NCI-H460 (cell line): Measurements from ENCODE around the gene CDH4. TPM values are rescaled to one million over a fixed set of nuclear protein-coding genes. Genes with fewer than 3 reads are reported as not detected.
A peak's percentile ranks its signal among the peaks of the same experiment; 100 is the strongest.

Source experiments
- DNase-seq: peaks from one replicate; pipeline ENCODE4 v3.0.0-alpha.2; 2016; ENCODE audit warnings: low read depth; ENCODE audit errors: extremely low read depth
- total RNA-seq: library from RNA; depleted of rRNA; stranded (reverse); fragments of >200 nt; shearing (Covaris generic); gene quantifications from 2 replicates; pipeline ENCODE4 v1.2.3, GENCODE V29; 2014

CDH4 gene
- total RNA-seq, 1 experiment from 2014 or later: not detected

DNA sequence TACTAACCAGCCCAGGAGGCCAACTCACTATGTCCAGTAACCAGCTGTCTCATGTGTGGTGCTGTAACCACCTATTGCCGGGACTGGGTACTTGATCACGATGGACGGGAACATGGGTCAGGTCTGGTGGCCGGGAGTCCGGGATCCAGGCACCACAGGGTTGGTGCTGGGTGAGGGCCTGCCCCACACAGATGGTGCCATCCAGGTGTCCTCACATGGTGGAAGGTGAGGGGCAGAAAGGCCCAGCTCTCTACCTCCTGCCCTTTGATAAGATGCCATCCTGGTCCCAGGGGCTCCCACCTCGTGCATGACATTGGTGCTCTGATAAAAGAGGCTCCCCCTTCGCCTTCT lies 697.3 kb downstream of the CDH4 start:
- no peak for DNase-seq

- no peak for DNase-seq
Measured at GRCh38 chr20:61949714-61950640, 697.9 kb downstream of the CDH4 start.

- no peak for DNase-seq
Measured at GRCh38 chr20:61950641-61951071, 698.6 kb downstream of the CDH4 start.

GRCh38 chr20:61951695-61952533 lies 699.9 kb downstream of the CDH4 start:
- no peak for DNase-seq

- DNase-seq: no peak
Measured at GRCh38 chr20:61953037-61954021, 701.3 kb downstream of the CDH4 start.

DNA sequence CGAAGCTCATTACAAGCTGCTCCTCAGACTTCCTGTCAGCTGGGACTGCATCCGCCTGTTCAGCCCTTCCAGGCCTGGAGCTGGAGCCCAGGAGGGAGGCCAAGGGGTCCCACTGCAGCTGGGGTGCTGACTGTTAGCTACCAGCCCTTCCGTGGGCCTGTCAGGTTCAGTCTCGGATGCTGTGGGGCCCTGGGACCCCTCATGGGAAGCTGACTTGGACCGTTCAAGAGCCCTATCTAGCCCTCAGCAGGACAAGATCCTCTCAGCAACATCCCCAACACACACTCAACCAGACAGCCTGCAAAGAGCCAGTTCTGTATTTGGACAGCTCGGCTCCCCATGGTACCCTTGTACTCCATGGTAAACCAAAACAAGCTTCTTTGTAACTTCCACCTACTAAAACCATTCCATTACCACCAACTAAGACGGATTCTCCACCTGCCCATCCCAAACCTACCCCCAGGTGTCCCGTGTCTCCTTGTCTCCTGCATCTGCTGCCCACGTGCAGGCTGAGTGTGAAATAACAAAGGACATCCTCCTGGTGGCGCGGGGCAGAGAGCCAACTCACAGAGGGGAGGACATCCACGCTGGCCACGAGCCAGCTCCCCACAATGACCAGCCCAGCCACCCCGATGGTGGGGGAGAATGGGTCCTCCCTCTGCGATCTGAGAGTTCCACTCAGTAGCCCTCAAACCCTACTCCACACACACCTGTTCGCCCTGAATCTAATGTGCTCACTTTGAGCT lies 702.4 kb downstream of the CDH4 start:
- DNase-seq: no peak

- no peak for DNase-seq
Measured at GRCh38 chr20:61955668-61956395, 703.8 kb downstream of the CDH4 start.

- DNase-seq: no peak
Measured at GRCh38 chr20:61956396-61957342, 704.6 kb downstream of the CDH4 start.

DNA sequence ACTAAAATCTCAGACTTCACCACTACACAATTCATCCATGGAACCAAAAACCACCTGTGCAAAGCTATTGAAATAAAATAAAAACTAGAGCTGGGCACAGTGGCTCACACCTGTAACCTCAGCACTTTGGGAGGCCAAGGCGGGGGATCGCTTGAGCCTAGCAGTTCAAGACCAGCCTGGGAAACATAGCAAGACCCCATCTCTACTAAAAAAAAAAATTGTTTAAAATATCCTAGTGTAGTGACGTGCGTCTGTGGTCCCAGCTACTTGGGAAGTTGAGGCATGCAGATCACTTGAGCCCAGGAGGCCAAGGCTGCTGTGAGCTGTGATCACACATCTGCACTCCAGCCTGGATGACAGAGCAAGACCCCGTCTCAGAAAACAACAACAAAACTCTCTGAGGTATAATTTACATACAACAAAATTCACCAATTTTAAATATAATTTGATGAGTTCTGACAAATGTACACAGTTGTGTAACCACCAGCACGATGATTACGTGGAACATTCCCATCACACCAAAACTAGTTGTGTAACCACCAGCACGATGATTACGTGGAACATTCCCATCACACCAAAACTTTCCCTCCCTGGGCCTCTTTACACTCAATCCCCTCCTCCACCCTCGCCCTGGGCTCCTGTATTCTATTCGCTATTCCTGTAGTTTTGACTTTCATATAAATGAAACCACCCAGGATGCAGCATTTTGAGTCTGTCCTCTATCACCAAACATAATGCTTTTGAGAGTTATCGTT lies 706.1 kb downstream of the CDH4 start:
- DNase-seq: no peak

- peak; percentile 13 for DNase-seq
Measured at GRCh38 chr20:61958773-61959700, 707.0 kb downstream of the CDH4 start.

GRCh38 chr20:61960836-61961235 lies 708.8 kb downstream of the CDH4 start:
- DNase-seq: no peak

DNA sequence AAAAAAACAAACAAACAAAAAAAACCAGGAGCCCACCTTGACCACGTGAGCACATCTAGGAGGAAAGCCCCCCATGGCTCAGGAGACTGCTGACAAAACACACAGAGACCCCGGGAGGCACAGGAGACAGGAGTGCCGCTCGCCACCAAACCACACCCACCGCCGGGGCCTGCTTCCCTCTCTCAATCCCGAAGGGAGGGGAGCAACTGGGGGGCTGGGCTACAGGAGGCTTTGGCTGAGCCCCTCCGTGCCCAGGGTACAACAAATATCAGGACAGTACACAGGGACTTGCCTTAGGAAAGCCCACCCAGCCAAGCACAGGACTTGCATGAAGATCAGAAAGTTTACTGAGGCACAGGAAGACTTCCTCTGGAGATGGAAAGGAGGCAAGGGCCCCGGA lies 711.1 kb downstream of the CDH4 start:
- no peak for DNase-seq

DNA sequence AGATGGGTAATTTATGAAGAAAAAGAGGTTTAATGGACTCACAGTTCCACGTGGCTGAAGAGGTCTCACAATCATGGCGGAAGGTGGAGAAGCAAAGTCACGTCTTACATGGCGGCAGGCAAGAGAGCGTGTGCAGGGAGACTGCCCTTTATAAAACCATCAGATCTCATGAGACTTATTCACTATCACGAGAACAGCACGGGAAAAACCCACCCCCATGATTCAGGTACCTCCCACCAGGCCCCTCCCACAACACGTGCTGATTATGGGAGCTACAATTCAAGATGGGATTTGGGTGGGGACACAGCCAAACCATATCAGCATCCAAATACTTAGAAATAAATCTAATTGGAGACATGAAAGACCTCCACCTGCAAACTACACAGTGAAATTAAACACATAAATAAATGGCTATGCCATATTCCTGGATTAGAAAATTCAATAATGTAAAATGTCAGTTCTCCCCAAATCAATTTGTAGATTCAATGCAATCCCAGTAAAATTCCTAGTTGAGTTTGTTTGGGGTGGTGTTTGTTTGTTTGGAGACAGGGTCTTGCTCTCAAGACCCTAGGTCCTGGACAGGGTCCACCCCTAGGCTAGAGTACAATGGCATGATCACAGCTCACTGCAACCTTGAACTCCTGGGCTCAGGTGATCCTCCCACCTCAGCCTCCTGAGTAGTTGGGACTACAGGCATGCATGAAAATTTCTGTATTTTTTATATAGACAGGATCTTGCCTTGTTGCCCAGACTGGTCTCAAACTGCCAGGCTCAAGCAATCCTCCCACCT lies 712.0 kb downstream of the CDH4 start:
- no peak for DNase-seq

DNA sequence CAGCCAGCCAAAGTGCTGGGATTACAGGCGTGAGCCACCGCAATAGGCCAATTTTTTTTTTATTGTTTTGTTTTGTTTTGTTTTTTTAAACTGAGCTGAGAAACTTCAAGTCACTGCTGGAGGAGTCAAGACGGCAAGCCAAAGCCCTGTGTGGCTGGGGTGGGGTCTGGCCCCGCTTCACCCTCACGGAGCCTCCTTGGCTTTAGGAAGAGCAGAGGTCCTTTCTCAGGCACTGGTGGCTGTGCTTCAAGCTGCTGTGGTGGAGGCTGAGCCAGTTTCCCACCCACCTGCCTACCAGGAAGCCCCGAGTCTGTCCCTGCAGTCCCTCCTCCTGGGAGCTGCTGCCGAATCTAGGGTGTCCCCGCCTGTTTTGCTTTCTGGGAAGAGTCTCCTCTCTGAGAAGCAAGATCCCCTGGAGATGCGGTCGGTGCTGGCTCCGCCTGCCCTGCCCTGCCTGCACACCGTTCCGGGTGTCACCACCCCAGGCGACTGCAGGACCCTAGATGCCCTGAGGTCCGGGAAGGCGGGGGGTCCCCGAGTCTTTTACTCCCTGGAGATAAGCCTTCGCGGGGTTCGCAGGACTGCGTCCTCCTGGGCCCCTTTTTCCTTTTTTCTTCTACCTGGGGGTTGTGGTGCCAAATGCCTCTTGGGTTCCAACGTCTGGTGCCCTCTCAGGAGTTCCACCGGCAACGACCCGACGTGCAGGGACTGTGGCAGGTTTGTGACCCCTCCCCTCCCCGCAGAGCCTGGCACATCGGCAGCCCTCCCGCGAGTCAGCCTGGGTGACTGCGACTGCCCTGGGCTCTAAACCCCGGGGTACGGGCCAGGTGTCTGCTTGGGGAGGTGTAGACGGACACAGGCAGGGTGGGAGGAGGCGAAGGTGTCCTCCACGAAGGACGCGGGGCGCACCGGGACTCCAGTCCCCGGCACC lies 712.9 kb downstream of the CDH4 start:
- DNase-seq: no peak
